HG02973 (cell line): ENCODE data around the gene VEPH1.

Experiments used
- ATAC-seq: cut with Tn5 transposase; IDR thresholded peaks from one replicate; pipeline ENCODE4 v1.9.1; 2021; ENCODE audit warnings: moderate library complexity; ENCODE audit not compliant: unreplicated experiment

Gene VEPH1

DNA sequence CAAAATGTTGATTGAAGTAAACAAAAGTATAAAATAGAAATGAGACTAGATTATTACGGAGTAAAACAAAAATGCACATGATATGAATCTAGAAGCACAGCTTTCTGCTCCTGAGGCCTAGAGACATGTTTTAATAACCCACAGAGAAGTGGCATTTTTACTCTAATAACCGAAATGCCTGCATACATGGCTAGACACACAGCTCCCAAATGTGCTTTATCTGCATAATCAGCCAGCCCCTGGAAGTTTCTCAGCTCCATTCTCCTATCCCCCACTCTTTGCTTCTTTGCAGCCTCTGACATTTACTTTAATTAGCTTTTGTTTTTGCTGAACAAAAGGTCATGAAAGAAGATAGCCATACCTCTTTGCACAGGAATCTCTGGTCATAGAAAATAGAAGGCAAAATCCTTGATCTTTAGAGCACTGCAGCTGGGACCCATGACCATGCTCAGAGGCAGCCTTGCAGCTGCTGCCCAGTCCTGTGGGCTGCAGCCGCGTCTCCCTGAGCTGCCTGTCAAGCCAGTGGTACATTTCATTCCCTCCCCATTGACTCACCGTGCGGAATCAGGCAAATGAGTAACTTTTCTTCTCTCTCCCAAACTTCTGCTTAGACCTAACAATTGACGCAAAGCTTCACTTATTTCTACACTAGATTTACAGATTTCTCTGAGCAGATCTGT lies at the start of gene VEPH1:
TSS of gene VEPH1 (minus strand) at position 501 of the 680 bp plus-strand sequence. CDS start 8,067 bp downstream, outside the sequence.
- no peak for ATAC-seq

DNA sequence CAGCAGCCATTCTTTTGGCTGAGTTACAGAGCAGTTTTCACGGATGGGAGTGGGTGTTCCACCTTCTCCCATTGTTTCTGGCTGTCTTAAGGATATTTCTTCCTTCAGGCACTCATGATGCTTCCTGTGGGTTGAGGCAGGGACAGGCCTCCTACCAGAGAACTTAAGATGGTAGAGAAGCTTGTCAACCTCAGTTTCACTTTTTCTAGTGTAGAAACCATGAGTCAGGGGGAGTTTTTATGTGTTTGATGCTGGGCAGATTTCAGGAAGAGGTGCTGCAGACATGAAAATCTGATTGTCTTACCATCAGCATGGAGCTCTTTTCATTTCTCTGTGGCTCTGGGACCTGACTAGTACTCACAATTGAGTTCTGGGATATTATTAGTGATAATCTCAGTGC lies 48.7 kb upstream of the VEPH1 start:
- peak; percentile 54 for ATAC-seq

DNA sequence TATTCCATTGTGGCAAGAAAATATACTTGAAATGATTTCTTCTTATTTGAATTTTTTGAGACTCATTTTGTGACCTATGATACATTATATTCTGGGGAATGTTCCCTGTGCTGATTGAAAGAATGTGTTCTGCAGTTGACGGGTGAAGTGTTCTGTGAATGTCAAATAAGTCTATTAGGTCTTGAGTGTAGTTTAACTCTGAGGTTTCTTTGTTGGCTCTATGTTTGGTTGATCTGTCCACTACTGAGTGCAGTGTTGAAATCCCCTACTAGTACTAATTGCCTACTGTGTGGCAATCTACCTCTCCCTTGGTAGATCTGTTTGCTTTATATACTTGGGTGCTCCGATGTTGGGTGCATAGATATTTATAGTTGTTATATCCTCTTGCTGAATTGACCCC lies 46.3 kb upstream of the VEPH1 start:
- ATAC-seq: no peak

DNA sequence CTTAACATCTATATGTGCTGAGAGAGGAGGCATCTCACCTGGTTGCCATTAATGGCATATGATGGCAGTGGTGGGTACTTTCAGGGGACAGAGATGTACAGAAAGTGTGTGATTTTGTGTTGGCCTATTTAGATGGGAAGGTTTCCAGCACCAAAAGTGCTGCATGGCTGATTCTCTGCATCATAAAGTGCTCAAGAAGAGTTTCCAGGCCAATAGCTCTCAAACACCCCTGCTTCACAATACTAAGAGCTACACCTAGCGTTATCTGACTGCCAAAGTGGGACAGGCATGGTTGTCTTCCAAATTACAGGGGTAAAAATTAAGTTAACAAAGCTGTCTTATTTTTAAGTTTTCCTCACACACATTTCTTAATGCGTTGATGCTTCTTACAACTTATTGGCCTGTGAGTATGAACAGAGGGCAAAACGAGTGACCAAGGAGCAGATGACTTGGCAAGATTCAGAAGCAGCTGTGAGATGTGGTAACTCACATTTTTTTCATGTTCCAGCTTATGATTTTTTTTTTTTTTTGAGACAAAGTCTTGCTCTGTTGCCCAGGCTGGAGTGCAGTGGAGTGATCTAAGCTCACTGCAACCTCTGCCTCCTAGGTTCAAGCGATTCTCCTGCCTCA lies 41.4 kb upstream of the VEPH1 start:
- no peak for ATAC-seq

DNA sequence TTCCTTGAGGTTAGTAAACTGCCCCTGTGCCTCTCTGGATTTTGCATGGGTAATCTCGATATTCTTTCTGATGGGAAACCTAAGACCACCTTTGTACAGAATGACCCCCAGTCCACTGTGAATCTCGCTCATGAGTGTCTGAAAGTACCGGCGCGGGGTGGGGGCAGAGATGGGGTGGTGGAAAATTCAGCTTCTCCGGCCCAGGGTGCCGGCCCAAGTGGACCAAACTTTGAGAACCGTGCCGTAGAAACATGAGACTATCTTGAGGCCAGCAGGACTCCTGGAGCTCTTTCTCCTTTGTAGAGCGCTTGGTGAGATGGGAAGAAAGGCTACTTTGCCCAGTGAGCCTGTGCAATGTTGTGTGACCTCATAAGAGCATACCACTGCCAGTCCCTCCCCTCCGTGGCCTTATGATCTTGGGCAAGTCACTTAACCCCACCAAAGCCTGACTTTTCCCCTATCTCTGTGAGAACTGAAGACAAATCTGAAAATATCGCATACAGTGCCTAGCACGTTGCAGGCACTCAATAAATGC lies 40.4 kb upstream of the VEPH1 start:
- no peak for ATAC-seq

DNA sequence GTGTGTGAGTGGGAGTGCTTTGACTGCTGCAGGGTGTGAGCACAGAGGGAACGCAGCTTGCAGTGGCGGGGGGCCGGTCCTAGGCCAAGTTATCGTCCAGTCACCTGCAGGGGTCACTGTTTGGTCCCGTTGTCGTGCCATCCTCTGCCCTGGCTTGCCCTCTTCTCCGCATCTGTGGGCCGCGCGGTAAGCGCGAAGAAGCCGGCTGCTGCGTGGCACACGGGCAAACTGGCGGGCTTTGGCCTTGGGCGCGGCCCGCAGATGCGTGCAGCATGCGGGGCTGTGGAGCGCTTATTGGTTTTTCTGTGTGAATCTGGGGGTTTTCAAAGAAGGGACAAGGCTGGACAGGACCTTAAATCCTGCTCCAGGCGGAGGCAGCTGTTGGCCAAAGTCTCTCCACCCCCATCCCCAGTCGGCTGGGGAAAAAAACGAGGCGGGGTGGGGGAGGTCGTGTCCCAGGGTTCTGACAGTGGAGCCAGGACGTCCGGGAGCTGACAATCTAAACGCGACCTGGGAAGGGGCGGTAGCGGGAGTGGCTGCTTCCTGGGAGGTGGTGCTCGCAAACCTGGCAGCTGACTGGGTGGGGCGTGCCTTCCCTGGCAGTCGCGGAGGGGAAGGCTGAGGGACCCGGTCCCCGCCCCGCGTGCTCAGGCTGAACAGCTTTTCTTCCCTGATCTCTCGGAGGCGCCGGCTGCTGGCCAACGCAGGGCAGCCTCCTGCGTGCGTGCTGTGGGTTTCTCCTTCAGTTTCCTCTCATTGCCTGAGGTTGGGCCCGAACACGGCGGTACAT lies 39.7 kb upstream of the VEPH1 start:
- ATAC-seq: no peak

DNA sequence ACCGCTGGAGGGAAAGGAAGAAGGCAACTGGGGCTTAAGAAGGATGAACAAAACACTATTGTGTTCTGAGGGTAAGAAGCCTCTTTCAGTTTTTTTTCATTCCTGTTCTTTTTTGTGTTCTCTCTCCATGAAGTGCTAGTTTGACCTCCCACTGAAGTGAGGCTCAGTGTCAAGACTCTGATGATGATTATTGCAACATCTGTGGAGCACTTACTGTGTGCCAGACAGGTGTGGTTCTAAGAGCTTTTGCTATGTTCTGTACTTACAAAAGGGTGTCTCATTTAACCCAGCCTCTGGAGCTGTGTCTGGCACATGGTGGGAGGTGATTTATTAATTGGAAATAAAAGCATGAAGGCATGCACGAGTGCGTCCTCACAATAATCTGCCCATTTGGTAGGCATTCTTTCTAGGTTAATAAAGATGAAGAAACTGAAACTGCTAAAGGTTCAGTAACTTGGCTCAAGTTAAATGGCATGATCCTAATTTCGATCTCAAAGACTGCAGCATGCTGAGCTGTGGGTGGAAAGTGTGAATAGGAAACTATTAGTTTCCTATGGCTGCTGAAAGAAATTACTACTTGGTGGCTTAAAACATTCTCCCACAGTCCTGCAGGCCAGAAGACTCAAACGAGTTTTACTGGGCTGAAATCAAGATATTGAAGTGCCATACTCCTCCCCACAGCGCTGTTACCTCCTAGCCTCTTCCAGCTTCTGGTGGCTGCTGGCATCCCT lies 38.5 kb upstream of the VEPH1 start:
- ATAC-seq: no peak

DNA sequence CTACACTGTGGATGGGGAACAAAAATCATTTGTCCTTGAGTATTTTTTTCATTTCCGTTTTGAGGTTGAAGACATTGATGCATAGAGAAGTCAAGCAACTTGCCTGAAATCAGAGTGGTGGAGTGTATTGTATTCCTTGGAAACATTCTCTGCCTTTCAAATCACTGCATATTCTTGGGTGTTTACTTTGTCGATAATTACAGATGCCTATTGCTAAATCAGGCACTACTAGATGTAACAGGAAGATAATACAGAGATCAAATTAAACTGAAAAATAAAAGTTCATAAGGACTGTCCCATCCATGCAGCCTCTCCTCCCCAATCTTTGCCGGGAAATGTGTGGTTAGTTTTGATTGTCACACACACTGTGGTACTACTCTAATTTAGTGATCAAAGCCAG lies 37.4 kb upstream of the VEPH1 start:
- no peak for ATAC-seq

DNA sequence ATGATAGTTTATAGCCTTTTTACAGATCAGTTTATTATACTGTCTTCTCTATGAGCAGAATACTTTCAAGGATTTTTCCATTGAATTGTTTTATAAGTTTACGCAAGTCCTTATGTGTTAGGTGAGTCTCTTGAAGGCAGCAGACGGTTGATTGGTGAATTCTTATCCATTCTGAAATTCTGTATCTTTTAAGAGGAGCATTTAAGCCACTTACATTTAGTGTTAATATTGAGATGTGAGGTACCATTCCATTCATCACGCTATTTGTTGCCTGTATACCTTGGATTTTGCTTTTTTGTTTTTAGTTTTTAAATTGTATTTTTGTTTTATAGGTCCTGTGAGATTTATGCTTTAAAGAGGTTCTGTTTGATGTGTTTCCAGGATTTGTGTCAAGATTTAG lies 32.5 kb upstream of the VEPH1 start:
- no peak for ATAC-seq

DNA sequence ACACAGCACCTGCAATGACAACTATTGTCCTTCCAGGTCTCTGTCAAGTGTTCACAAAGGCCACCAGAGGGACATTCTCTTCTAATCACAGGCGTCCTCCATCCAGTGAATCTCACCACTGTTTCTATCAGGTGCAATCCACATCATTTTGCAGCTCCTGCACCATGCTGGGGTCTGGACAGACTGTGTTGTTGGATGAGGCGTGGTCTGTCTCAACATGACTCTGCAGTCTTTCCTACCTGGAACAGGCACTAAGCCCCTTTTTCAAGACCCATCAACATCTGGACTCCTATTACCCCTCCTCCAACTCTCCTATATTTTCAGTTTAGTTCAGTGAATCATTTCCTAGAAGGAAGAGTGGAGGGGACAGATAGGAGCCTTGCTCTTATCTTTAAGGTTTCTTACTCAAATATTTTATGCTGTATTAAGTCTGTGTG lies 31.5 kb upstream of the VEPH1 start:
- no peak for ATAC-seq

DNA sequence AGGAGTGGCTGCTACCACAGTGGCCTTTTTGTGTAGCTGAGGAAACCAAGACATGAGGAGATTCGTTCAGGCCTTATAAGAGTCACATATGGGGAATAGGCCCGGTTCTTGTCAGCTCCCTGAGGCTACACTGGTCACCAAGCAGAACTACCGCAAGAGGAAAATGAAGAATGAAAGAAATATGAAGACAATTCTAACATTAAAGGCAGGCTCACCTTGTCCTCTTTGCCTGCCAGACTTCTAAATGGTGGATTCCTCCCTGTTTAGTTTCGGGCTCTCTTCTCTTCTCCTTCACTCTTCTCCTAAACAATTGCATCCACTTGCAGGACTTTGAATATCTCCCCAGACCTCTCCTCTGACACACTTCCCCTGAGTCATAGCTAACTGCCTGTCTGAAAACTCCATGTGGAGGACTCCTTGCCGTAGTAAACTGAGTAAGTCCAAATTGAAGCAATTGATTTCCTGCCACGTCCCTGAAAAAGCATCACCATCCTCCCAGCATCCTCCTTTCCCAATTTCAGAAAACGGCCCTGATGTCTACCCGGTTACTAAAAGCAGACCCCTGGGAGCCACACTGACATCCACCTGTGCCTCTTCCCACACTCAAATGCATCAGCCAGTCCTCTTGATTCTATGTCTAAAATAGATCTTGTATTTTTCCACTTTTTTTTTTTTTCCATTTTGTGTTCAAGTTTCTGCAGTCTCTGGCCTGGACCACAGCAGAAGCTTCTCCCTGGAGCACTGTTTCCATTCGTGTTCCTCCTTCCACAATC lies 30.3 kb upstream of the VEPH1 start:
- ATAC-seq: no peak

DNA sequence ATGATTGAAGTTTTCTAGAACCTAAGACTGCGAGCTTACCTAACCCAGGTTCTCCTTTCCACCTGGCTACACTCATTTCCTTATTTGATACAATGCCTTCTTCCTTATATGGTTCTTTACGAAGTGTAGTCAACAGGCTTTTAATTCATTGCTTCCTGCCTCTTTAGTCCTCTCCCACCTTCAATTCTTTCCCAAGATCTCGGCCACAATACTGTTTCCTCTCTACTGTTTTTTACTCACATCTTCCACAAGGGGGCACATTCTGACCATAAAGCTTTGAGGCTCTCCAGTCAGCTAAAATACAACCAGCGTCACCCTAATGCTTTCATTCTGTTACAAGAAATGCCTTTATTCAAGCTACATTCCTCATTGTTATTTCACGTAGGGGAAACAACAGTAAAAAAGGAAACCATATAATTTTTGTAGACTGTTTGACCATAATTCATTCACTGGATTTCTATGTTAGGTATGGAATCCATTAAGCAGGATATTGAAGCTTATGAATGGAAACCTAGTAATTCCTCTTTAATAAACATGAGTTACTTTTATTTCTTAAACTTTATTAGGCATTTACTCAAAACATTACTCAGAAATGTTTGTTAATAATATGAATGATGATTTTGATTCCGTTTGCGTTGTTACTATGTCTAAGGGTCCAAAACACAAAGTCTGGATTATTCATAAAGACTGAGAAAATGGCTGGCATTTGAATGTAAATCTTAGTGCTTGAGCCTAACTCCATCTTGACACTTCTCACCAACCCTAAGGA lies 29.5 kb upstream of the VEPH1 start:
- peak; percentile 94 for ATAC-seq

DNA sequence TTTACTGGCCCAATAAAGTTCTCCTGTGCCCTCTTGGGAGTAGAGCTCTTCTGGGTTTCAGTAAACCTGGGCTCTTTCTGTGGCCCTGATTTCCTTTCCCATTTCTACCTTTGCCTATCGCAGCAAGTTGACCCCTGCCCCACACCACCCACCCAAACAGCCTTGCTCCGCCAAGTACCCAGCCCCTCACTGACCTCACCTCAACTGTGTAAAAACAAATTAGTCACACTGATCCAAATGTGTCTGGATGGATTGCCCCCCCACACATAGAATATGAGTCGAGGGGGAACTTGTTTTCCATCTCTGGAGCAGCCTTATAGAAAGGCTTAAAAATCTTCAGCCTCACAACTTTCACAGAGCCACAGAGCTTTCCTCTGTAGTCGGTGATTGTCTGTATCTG lies 28.6 kb upstream of the VEPH1 start:
- no peak for ATAC-seq

DNA sequence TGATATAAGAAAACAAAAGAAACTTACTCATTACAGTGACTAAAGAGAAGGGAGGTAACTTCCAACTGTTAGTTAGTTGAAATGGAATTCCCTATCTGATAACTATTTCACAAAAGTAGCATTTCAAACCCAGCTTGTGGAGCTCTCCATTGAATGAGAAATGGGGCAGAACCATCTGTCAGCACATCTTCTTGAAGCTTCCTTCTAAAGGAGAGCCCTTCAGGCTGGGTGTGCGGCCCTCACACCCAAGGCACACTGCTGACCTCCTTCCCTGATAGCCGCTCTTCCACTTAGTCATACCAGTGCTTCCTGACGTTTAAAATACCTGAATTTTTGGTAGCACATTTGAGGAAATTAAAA lies 28.1 kb upstream of the VEPH1 start:
- ATAC-seq: no peak

DNA sequence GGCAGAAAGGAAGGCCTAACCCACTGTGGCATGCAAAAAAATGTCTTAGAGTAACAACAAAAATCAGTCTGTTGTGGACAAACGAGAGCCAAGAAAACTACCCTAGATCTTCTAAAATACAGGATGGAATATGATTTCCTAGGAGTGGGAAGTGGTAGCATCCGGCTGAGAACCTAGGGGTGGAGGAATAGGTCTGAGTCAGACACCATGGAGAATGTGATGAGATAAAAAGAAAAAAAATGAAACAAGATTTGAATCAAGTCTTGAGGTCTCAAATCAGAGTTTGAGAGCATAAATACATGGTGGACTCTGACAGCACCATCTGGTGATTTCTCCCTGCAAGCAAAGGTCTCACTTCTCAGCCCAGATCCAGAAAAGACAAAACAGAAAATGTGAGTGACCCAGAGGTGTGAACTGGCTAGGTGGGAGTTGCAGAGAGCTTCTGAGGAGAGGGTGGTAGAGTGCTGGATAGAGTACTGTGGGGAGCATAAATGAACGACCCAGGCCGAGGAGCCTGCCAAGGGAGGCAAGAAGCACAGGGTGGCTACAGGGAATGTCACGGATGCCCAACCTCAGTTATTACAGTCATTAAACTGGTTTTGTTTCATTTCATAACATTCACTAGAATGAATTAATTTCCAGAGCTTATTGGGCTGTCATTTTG lies 27.6 kb upstream of the VEPH1 start:
- ATAC-seq: no peak

DNA sequence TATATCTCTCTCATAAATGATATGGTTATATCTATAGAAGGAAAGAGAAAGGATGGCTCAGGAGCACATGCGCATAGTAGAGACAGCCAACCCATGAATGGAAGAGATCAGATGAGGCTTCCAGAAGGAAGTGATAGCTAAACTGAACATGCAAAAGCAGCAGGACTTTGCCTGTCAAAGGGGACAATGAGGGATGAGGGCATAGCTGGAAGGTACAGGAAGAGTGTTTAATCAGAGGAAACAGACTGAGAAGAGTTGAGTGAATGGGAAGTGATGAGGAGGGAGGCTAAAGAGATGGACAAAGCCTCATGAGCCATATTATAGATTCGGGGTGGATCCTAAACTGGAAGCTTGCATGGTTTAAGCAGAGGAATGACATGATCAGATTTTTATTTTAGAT lies 26.5 kb upstream of the VEPH1 start:
- ATAC-seq: no peak

DNA sequence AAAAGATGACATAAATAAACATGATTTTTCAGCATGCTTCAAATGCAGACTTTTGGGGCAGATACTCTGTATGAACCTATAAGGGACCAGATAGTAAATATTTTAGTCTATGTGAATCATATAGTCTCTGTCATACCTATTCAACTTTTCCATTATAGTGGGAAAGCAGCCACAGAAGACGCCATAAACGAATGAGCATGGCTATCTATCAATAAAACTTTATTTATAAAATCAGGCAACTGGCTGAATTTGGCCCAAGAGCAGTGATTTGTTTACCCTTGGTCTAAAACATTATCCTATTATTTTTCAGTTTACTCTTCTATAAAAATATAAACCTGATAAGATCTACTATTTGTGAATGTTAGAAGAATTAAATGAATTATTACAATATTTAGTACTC lies 25.9 kb upstream of the VEPH1 start:
- ATAC-seq: no peak

DNA sequence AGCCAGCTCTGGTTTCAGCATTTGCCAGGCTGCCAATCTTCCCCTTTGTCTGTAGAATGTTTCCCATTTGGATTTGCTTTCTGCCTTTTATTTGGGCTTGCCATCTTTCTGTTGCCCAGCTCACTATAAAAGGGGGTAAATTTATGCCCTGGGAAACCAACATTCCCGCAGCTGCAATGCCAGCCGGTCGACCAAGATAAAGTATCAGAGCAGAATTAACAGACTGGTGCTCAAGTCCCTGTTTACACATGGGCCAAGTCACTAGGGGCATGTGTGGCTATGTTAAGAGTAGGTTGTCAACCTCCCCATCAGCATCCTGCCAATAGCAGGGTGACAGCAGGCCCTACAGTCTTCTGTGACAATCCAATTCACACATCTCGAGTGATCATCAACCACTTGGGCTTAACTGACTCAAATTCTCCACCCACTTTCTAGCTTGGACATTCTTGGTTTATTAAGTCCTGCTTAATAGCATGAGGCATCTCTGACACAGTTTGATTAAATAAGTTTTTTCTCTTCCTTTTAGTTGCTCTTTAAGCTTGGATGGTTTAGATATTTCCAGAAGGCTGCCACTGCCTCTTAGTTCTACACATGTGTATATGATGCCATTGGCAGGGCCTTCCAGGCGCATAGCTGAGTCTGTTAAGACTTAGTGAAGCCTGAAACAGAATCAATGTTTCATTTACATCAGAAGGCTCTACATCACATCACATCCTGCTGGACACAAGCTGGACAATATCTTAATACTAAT lies 24.1 kb upstream of the VEPH1 start:
- ATAC-seq: no peak
